Measurements from ENCODE around the gene GPX8.

DNA sequence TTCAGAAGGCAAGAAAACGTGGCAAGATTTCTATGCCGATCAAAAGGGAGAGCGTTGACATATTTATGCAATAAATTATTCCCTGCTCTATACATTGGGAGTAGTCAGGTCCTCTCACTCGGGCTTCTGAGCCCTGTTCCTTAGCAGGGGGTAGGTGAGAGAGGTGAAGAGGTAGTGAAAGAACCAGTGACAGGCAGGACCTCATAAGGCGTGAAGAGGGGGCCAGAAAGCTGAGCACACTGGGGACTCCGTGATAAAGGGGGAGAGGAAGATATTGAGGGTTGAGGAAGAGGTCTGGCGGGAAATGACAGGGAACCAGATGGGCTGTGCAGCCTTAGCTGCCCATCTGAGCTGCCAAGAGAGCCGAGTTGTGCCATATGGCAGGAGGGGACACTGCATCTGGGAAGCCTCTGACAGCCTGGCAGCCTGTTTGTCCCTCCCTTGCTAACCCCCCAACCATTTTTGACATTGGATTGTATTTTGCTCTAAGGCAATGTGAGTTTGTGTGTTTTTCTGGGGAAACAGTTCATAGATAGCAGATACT, 13.8 kb downstream of the GPX8 start:
- TF ChIP-seq, protein P1, sequence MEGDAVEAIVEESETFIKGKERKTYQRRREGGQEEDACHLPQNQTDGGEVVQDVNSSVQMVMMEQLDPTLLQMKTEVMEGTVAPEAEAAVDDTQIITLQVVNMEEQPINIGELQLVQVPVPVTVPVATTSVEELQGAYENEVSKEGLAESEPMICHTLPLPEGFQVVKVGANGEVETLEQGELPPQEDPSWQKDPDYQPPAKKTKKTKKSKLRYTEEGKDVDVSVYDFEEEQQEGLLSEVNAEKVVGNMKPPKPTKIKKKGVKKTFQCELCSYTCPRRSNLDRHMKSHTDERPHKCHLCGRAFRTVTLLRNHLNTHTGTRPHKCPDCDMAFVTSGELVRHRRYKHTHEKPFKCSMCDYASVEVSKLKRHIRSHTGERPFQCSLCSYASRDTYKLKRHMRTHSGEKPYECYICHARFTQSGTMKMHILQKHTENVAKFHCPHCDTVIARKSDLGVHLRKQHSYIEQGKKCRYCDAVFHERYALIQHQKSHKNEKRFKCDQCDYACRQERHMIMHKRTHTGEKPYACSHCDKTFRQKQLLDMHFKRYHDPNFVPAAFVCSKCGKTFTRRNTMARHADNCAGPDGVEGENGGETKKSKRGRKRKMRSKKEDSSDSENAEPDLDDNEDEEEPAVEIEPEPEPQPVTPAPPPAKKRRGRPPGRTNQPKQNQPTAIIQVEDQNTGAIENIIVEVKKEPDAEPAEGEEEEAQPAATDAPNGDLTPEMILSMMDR (IDR thresholded peaks at IDR 0.05): no peak
- TF ChIP-seq POLR2A (IDR thresholded peaks at IDR 0.05): no peak
